GM04504 (cell line): ENCODE data around the gene TRRAP.

Experiments used
- DNase-seq: peaks from one replicate; pipeline ENCODE4 v3.0.0-alpha.2; 2012; ENCODE audit warnings: low read depth

Gene TRRAP

GRCh38 chr7:99061001-99061776, 182.9 kb downstream of the TRRAP start:
- DNase-seq, result no peak
